ENCODE measurements around the gene DGKI.

GRCh38 chr7:137753575-137753947 is 93.2 kb downstream of the DGKI start:
- no peak for TF ChIP-seq HDAC2 (IDR thresholded peaks at IDR 0.05)
- no peak for TF ChIP-seq CTCF (IDR thresholded peaks at IDR 0.05)
- TF ChIP-seq, protein P1, sequence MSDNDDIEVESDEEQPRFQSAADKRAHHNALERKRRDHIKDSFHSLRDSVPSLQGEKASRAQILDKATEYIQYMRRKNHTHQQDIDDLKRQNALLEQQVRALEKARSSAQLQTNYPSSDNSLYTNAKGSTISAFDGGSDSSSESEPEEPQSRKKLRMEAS (IDR thresholded peaks at IDR 0.05) = no peak
- TF ChIP-seq, protein P2, sequence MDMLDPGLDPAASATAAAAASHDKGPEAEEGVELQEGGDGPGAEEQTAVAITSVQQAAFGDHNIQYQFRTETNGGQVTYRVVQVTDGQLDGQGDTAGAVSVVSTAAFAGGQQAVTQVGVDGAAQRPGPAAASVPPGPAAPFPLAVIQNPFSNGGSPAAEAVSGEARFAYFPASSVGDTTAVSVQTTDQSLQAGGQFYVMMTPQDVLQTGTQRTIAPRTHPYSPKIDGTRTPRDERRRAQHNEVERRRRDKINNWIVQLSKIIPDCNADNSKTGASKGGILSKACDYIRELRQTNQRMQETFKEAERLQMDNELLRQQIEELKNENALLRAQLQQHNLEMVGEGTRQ (IDR thresholded peaks at IDR 0.05) = no peak
